ENCODE results near the gene ZDHHC11B.
"Not testable (repeated sequence)": the region's sequence is repeated elsewhere in the genome, so short reads cannot be mapped to it uniquely, and the experiment has no call there.

ZDHHC11B gene

DNA sequence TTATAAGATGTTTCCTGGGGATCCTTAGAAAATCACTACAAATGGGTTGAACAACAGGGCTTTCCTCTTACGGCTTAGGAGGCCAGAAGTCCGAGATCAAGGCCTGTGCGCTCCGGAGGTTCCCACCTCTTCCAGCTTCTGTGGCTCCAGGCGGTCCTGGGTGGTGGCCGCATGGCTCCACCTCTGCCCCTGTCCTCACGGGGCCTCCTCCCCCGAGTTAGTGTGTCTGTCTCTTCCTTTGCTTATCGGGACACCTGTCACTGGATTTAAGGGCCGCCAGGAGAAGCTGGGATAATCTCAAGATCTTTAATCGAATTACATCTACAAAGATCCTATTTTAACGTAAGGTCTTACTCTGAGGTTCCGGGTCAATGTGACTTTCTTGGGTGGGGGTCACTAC is 89.1 kb downstream of the ZDHHC11B start:
- H3K18ac ChIP-seq (ENCODE audit: low read depth in 1 of 2, low read length in 2 of 2); H3K79me1 ChIP-seq (replicated peaks; ENCODE audit: low read length, poor library complexity, severe bottlenecking); H2AFZ ChIP-seq (ENCODE audit: low read depth, low read length); H3K4me1 ChIP-seq (ENCODE audit: control insufficient read depth, insufficient read depth, low read depth, low read length); H3K27ac ChIP-seq (ENCODE audit: low read length, poor library complexity, severe bottlenecking); H2BK15ac ChIP-seq (ENCODE audit: low read depth, poor library complexity, severe bottlenecking); H2BK12ac ChIP-seq (ENCODE audit: low read length in 2 of 2); H3K36me3 ChIP-seq (ENCODE audit: control insufficient read depth in 1 of 2, insufficient read depth in 2 of 2, low read depth in 1 of 2, low read length in 2 of 2); DNase-seq; H3K4me3 ChIP-seq (ENCODE audit: insufficient read depth in 1 of 2, low read depth in 1 of 2, low read length in 2 of 2); H3K9ac ChIP-seq (ENCODE audit: low read length); H3K27me3 ChIP-seq (ENCODE audit: control insufficient read depth in 1 of 2, insufficient read depth in 1 of 2, low read length in 2 of 2); H3K23ac ChIP-seq (ENCODE audit: low read length in 2 of 2); H4K91ac ChIP-seq (ENCODE audit: low read length); H3K9me3 ChIP-seq (ENCODE audit: control insufficient read depth, low read length); H3K14ac ChIP-seq (ENCODE audit: low read length in 2 of 2); H3K4me2 ChIP-seq (ENCODE audit: low read length, poor library complexity, severe bottlenecking); H2AK5ac ChIP-seq (ENCODE audit: low read length, severe bottlenecking); H3K4ac ChIP-seq (ENCODE audit: low read depth in 1 of 2, low read length in 2 of 2); H2BK5ac ChIP-seq (ENCODE audit: low read depth, low read length, poor library complexity, severe bottlenecking); H4K8ac ChIP-seq (ENCODE audit: low read length); H2BK120ac ChIP-seq (ENCODE audit: low read depth, low read length): not testable (repeated sequence)
- 100% methylated on average over 4 of the region's 13 CpGs for WGBS

DNA sequence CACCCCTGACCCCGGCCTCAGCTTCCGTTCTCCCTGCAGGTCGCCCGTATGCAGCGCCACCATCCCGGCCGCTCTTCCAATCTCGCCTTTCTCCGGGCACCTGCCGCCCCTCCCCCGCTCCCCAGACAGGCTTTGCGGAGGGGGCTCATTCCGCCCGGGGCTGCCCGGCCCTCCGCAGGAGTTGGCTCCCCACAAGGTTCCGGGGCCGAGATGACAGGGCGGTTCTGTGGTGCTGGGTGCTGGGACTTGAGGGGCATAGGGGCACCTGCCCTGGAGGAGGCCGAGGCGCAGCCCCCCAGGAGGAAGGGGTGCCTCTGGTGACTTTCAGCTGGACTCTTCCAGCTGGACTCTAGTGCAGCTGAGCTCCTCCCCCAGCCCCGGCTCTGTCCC is 90.5 kb downstream of the ZDHHC11B start:
- not testable (repeated sequence) for H2AK5ac ChIP-seq (ENCODE audit: low read length, severe bottlenecking); H3K27me3 ChIP-seq (ENCODE audit: control insufficient read depth in 1 of 2, insufficient read depth in 1 of 2, low read length in 2 of 2); H3K4me2 ChIP-seq (ENCODE audit: low read length, poor library complexity, severe bottlenecking); H2BK5ac ChIP-seq (ENCODE audit: low read depth, low read length, poor library complexity, severe bottlenecking); H3K79me1 ChIP-seq (replicated peaks; ENCODE audit: low read length, poor library complexity, severe bottlenecking); H3K23ac ChIP-seq (ENCODE audit: low read length in 2 of 2); H4K8ac ChIP-seq (ENCODE audit: low read length); H3K14ac ChIP-seq (ENCODE audit: low read length in 2 of 2); H3K4me1 ChIP-seq (ENCODE audit: control insufficient read depth, insufficient read depth, low read depth, low read length); DNase-seq; H3K9me3 ChIP-seq (ENCODE audit: control insufficient read depth, low read length); H2AFZ ChIP-seq (ENCODE audit: low read depth, low read length); H4K91ac ChIP-seq (ENCODE audit: low read length); H3K27ac ChIP-seq (ENCODE audit: low read length, poor library complexity, severe bottlenecking); H3K4me3 ChIP-seq (ENCODE audit: insufficient read depth in 1 of 2, low read depth in 1 of 2, low read length in 2 of 2); H2BK15ac ChIP-seq (ENCODE audit: low read depth, poor library complexity, severe bottlenecking); H3K9ac ChIP-seq (ENCODE audit: low read length); H3K18ac ChIP-seq (ENCODE audit: low read depth in 1 of 2, low read length in 2 of 2); H2BK12ac ChIP-seq (ENCODE audit: low read length in 2 of 2); H2BK120ac ChIP-seq (ENCODE audit: low read depth, low read length); H3K36me3 ChIP-seq (ENCODE audit: control insufficient read depth in 1 of 2, insufficient read depth in 2 of 2, low read depth in 1 of 2, low read length in 2 of 2); H3K4ac ChIP-seq (ENCODE audit: low read depth in 1 of 2, low read length in 2 of 2)
- no CpG with 5 or more reads among the region's 22 CpGs for WGBS

GRCh38 chr5:693271-694041 is 91.1 kb downstream of the ZDHHC11B start, which contains the start of gene TPPP:
TSS of gene TPPP (minus strand) at chr5:693352. CDS start at chr5:678060, 15,292 bp downstream.
- Histone ChIP-seq H3K4me2 (ENCODE audit: low read length, poor library complexity, severe bottlenecking) (peak within 1 kb of the TSS; percentile 91), H3K4me3 (ENCODE audit: insufficient read depth in 1 of 2, low read depth in 1 of 2, low read length in 2 of 2) (peak within 1 kb of the TSS in 1 of 2 experiments; percentile 59)
- not testable (repeated sequence) for H2BK15ac ChIP-seq (ENCODE audit: low read depth, poor library complexity, severe bottlenecking); H3K27me3 ChIP-seq (ENCODE audit: control insufficient read depth in 1 of 2, insufficient read depth in 1 of 2, low read length in 2 of 2); H3K36me3 ChIP-seq (ENCODE audit: control insufficient read depth in 1 of 2, insufficient read depth in 2 of 2, low read depth in 1 of 2, low read length in 2 of 2); H2BK12ac ChIP-seq (ENCODE audit: low read length in 2 of 2); H3K79me1 ChIP-seq (replicated peaks; ENCODE audit: low read length, poor library complexity, severe bottlenecking); H3K14ac ChIP-seq (ENCODE audit: low read length in 2 of 2); H3K9me3 ChIP-seq (ENCODE audit: control insufficient read depth, low read length); H3K23ac ChIP-seq (ENCODE audit: low read length in 2 of 2); H3K9ac ChIP-seq (ENCODE audit: low read length); H2BK5ac ChIP-seq (ENCODE audit: low read depth, low read length, poor library complexity, severe bottlenecking); H4K91ac ChIP-seq (ENCODE audit: low read length); H3K4ac ChIP-seq (ENCODE audit: low read depth in 1 of 2, low read length in 2 of 2); H3K18ac ChIP-seq (ENCODE audit: low read depth in 1 of 2, low read length in 2 of 2); H4K8ac ChIP-seq (ENCODE audit: low read length); H3K4me1 ChIP-seq (ENCODE audit: control insufficient read depth, insufficient read depth, low read depth, low read length); H3K27ac ChIP-seq (ENCODE audit: low read length, poor library complexity, severe bottlenecking); H2AFZ ChIP-seq (ENCODE audit: low read depth, low read length); H2BK120ac ChIP-seq (ENCODE audit: low read depth, low read length); H2AK5ac ChIP-seq (ENCODE audit: low read length, severe bottlenecking)
- DNase-seq: peak; percentile 52
- WGBS: 1% methylated on average over 20 of the region's 109 CpGs

DNA sequence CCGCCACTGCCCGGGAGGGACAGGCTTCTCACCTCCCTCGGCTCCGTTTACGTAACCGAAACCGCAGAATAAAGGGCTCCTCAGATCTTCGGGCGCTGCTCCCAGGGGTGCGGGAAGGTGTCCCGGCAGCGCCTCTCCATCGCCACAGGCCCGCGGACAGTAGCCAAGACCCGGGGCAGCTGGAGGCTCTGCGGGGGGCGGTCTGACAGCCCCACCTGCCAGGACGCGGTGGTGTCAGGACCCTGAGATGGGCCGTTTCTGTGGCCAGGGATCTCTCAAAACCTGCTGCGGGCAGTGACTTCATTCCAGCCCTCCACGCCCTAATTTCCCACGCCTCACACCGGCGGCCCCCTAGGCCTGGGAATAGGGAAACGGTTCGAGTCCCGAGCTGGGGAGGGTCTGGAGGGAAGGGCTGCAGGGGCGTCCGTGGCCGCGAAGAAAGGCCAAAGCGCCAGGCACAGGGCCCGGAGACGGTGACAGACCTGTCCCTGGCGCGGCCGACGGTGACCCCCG is 91.9 kb downstream of the ZDHHC11B start:
- not testable (repeated sequence) for H3K4me1 ChIP-seq (ENCODE audit: control insufficient read depth, insufficient read depth, low read depth, low read length); H3K18ac ChIP-seq (ENCODE audit: low read depth in 1 of 2, low read length in 2 of 2); H2BK12ac ChIP-seq (ENCODE audit: low read length in 2 of 2); H2AFZ ChIP-seq (ENCODE audit: low read depth, low read length); H3K4ac ChIP-seq (ENCODE audit: low read depth in 1 of 2, low read length in 2 of 2); H3K9ac ChIP-seq (ENCODE audit: low read length); H4K91ac ChIP-seq (ENCODE audit: low read length); H3K27ac ChIP-seq (ENCODE audit: low read length, poor library complexity, severe bottlenecking); H3K27me3 ChIP-seq (ENCODE audit: control insufficient read depth in 1 of 2, insufficient read depth in 1 of 2, low read length in 2 of 2); H3K4me3 ChIP-seq (ENCODE audit: insufficient read depth in 1 of 2, low read depth in 1 of 2, low read length in 2 of 2); H3K14ac ChIP-seq (ENCODE audit: low read length in 2 of 2); H3K79me1 ChIP-seq (replicated peaks; ENCODE audit: low read length, poor library complexity, severe bottlenecking); H3K36me3 ChIP-seq (ENCODE audit: control insufficient read depth in 1 of 2, insufficient read depth in 2 of 2, low read depth in 1 of 2, low read length in 2 of 2); H2BK120ac ChIP-seq (ENCODE audit: low read depth, low read length); H2BK5ac ChIP-seq (ENCODE audit: low read depth, low read length, poor library complexity, severe bottlenecking); H2AK5ac ChIP-seq (ENCODE audit: low read length, severe bottlenecking); H3K23ac ChIP-seq (ENCODE audit: low read length in 2 of 2); H2BK15ac ChIP-seq (ENCODE audit: low read depth, poor library complexity, severe bottlenecking); H4K8ac ChIP-seq (ENCODE audit: low read length); H3K9me3 ChIP-seq (ENCODE audit: control insufficient read depth, low read length); DNase-seq
- H3K4me2 ChIP-seq (ENCODE audit: low read length, poor library complexity, severe bottlenecking): peak overlapping the region; percentile 10
- 10% methylated on average over 16 of the region's 41 CpGs for WGBS

Data from mesenchymal stem cell (in vitro differentiated cells and primary cell).